Stomach (tissue), 9 donors: ENCODE results near the gene PSEN2. TPM values are rescaled to one million over a fixed set of nuclear protein-coding genes. Genes with fewer than 3 reads are reported as not detected.

Experiments
- DNase-seq, 2 donors: peaks; one replicate each; pipeline versions ENCODE4 v3.0.0 to v3.0.0-alpha.2; 2013 to 2019
- H3K27ac ChIP-seq, 5 donors: fragments of 200-600 bp in 4 of 5; sonication (generic) in 4 of 5; one replicate each; pipeline ENCODE4 v1.5.1; 2013 to 2019; ENCODE audit warnings: mild to moderate bottlenecking in 1 of 5, moderate library complexity in 1 of 5
- H3K27me3 ChIP-seq, 3 donors: fragments of 200-600 bp; sonication (generic); one replicate each; pipeline ENCODE4 v1.5.1; 2017 to 2019; ENCODE audit warnings: mixed run types in 1 of 3
- H3K36me3 ChIP-seq, 4 donors: fragments of 200-600 bp; sonication (generic); 1 replicate in 3 of 4; 2 replicates in 1 of 4; pipeline ENCODE4 v1.5.1; 2016 to 2019
- H3K4me1 ChIP-seq, 4 donors: fragments of 200-600 bp; sonication (generic); one replicate each; pipeline ENCODE4 v1.5.1; 2016 to 2019
- H3K4me3 ChIP-seq, 4 donors: fragments of 200-600 bp; sonication (generic) in 3 of 4; one replicate each; pipeline ENCODE4 v1.5.1; 2016 to 2019; ENCODE audit warnings: mild to moderate bottlenecking in 1 of 4
- H3K9me3 ChIP-seq, 4 donors: fragments of 200-600 bp; sonication (generic); one replicate each; pipeline ENCODE4 v1.5.1; 2016 to 2019
- CTCF ChIP-seq, 7 experiments: fragments of 450-650 bp in 4 of 7; fragments of 200-600 bp in 3 of 7; sonication (generic) in 3 of 7; IDR thresholded peaks; one replicate each; pipeline ENCODE4 v1.5.1; 2016 to 2019; ENCODE audit warnings: antibody characterized with exemption in 7 of 7, control low read depth in 2 of 7, mild to moderate bottlenecking in 1 of 7
- EP300 ChIP-seq: sonication (generic); formaldehyde crosslinking; IDR thresholded peaks from one replicate; pipeline ENCODE4 v1.6.1; 2017; ENCODE audit warnings: antibody characterized with exemption
- POLR2A ChIP-seq, 4 donors: fragments of 450-650 bp; IDR thresholded peaks; one replicate each; pipeline ENCODE4 v1.6.1; 2016; ENCODE audit warnings: antibody characterized with exemption in 4 of 4, control low read depth in 2 of 4, mild to moderate bottlenecking in 1 of 4, moderate library complexity in 1 of 4
- POLR2AphosphoS5 ChIP-seq, 3 donors: sonication (generic); formaldehyde crosslinking; IDR thresholded peaks; one replicate each; pipeline ENCODE4 v1.6.1; 2016; ENCODE audit warnings: antibody characterized with exemption in 3 of 3
- WGBS, 5 donors: extraction: QIAGEN DNeasy Blood & Tissue Kit in 3 of 5; methylation state at CpG; one replicate each; pipeline versions ENCODE4 v1.1.5 to v1.1.7; 2013 to 2018; 5-methylcytosine and 5-hydroxymethylcytosine counted together
- intact Hi-C: fragments of 100-400 bp; cut with DNase I; formaldehyde crosslinking; loops from one replicate; pipeline ENCODE4 v1.15.1; 2023; ENCODE audit warnings: low total_unique reads
- polyA plus RNA-seq, 3 donors: library from polyadenylated mRNA; stranded (reverse); fragments of 200-250 nt; gene quantifications; one replicate each; pipeline ENCODE4 v1.2.3, GENCODE V29; 2013
- total RNA-seq, 5 donors: library from RNA; depleted of rRNA; stranded (reverse); fragments of >200 nt; gene quantifications; one replicate each; pipeline versions ENCODE4 v1.1.0 to v1.2.3, GENCODE V29; 2014 to 2016
- donor health status: healthy with polysubstance abuse.
- donor health status: Bipolar disorder and iron deficiency.
- donor health status: healthy.

The PSEN2 gene
- total and polyA plus RNA-seq, 8 donors = 2.7 to 36.2 (median 14.7) TPM

- 42 to 51% (median 43%) methylated on average over 5 of the region's 5 CpGs for WGBS, 5 donors
- peaks cover 9 to 39% (median 29%) of the 10 kb centered on the region in 4 donors for H3K4me1 ChIP-seq
- intact Hi-C loops = no loop called here
- H3K9me3 ChIP-seq = no peaks in the 10 kb centered on the region
- peak overlapping the region; percentile 38 to 77 (median 65) for H3K27ac ChIP-seq
- DNase-seq = peak in 1 of 2 donors; percentile 30
- TF ChIP-seq EP300 = no peak
- no peak for TF ChIP-seq CTCF (IDR thresholded peaks at IDR 0.05)
- H3K4me3 ChIP-seq = peak overlapping the region in 3 of 4 donors; percentile 2 to 25 (median 21)
- peaks cover 13 to 83% (median 69%) of the 10 kb centered on the region in 4 donors for H3K36me3 ChIP-seq
- no peaks in the 10 kb centered on the region for H3K27me3 ChIP-seq
These were observed 11.8 kb downstream of the PSEN2 start for GRCh38 chr1:226882187-226882586.

GRCh38 chr1:226882631-226883409 is 12.4 kb downstream of the PSEN2 start:
- no peaks in the 10 kb centered on the region for H3K27me3 ChIP-seq
- TF ChIP-seq POLR2AphosphoS5 (IDR thresholded peaks at IDR 0.05) (peak in 1 of 3 donors; percentile 56), CTCF (IDR thresholded peaks at IDR 0.05) (no peak)
- peaks cover 9 to 39% (median 29%) of the 10 kb centered on the region in 4 donors for H3K4me1 ChIP-seq
- 11 to 23% (median 21%) methylated on average over 9 of the region's 9 CpGs for WGBS, 5 donors
- intact Hi-C loops = no loop called here
- H3K9me3 ChIP-seq = no peaks in the 10 kb centered on the region
- peaks cover 13 to 83% (median 69%) of the 10 kb centered on the region in 4 donors for H3K36me3 ChIP-seq
- DNase-seq = peak in 1 of 2 donors; percentile 72
- peak overlapping the region; percentile 2 to 25 (median 22) for H3K4me3 ChIP-seq
- peak overlapping the region; percentile 38 to 77 (median 65) for H3K27ac ChIP-seq

GRCh38 chr1:226883630-226884029 is 13.2 kb downstream of the PSEN2 start:
- peak overlapping the region in 2 of 5 donors; percentile 65 to 77 for H3K27ac ChIP-seq
- H3K27me3 ChIP-seq = no peaks in the 10 kb centered on the region
- DNase-seq = no peak
- peaks cover 9 to 39% (median 29%) of the 10 kb centered on the region in 4 donors for H3K4me1 ChIP-seq
- no peak overlapping the region for H3K4me3 ChIP-seq
- 88 to 92% (median 91%) methylated on average over 12 to 16 of the region's 16 CpGs for WGBS, 5 donors
- no peaks in the 10 kb centered on the region for H3K9me3 ChIP-seq
- TF ChIP-seq POLR2A (IDR thresholded peaks at IDR 0.05) (no peak), CTCF (IDR thresholded peaks at IDR 0.05) (no peak), POLR2AphosphoS5 (IDR thresholded peaks at IDR 0.05) (no peak), EP300 (no peak)
- intact Hi-C loops = no loop called here
- H3K36me3 ChIP-seq = peaks cover 18 to 83% (median 73%) of the 10 kb centered on the region in 4 donors

GRCh38 chr1:226884116-226884625 is 13.8 kb downstream of the PSEN2 start:
- DNase-seq = peak in 1 of 2 donors; percentile 38
- H3K4me3 ChIP-seq = no peak overlapping the region
- H3K27ac ChIP-seq = no peak overlapping the region
- no peaks in the 10 kb centered on the region for H3K27me3 ChIP-seq
- intact Hi-C loops = no loop called here
- no peaks in the 10 kb centered on the region for H3K9me3 ChIP-seq
- peaks cover 24 to 83% (median 73%) of the 10 kb centered on the region in 4 donors for H3K36me3 ChIP-seq
- WGBS, 5 donors = 30 to 44% (median 34%) methylated on average over 6 of the region's 6 CpGs
- no peak for TF ChIP-seq POLR2A (IDR thresholded peaks at IDR 0.05)
- no peak for TF ChIP-seq POLR2AphosphoS5 (IDR thresholded peaks at IDR 0.05)
- no peak for TF ChIP-seq CTCF (IDR thresholded peaks at IDR 0.05)
- TF ChIP-seq EP300 = no peak
- H3K4me1 ChIP-seq = peaks cover 9 to 39% (median 29%) of the 10 kb centered on the region in 4 donors
